GM12878 (cell line): Measurements from ENCODE around the gene ITSN2. TPM values are rescaled to one million over a fixed set of nuclear protein-coding genes. Genes with fewer than 3 reads are reported as not detected.

Source experiments
- ATAC-seq: fragments of 200-7000 bp; cut with Tn5 transposase; 3 replicates; pipeline ENCODE4 v1.9.1; 2020; ENCODE audit warnings: mild to moderate bottlenecking, moderate library complexity
- BruUV-seq: library from RNA; stranded (reverse); fragments of 400-500 nt; replicated peaks from 2 replicates; lab custom pipeline; 2021; lab: Mats Ljungman, UMichigan
- CTCF ChIA-PET: fragments of 300-600 bp; sonication (Branson Sonifier 250); formaldehyde crosslinking; extraction: SDS; loops from one replicate; lab custom pipeline; 2021; ENCODE audit warnings: inconsistent platforms; lab: Yijun Ruan, JAX
- POLR2A ChIA-PET: fragments of 350-600 bp; formaldehyde crosslinking; extraction: SDS; loops from one replicate; lab custom pipeline; 2021; ENCODE audit warnings: inconsistent platforms; lab: Charles Lee
- RAD21 ChIA-PET: fragments of 300-600 bp; sonication (Branson Sonifier 250); formaldehyde crosslinking; loops from one replicate; lab custom pipeline; 2023; ENCODE audit warnings: antibody characterized with exemption; ENCODE audit not compliant: unreplicated experiment; lab: Charles Lee
- SMC1A ChIA-PET: fragments of 300-600 bp; sonication (Branson Sonifier 250); formaldehyde crosslinking; loops from one replicate; lab custom pipeline; 2023; ENCODE audit not compliant: unreplicated experiment, uncharacterized antibody; lab: Charles Lee
- DNase-seq: peaks from one replicate; pipeline ENCODE4 v3.0.0-alpha.2; 2011; ENCODE audit warnings: low read depth, low spot score
- FAIRE-seq: peaks from 3 replicates; lab custom pipeline; 2011; peaks lifted over from hg19 to GRCh38; lab: Jason Lieb, UNC
- H2AFZ ChIP-seq: 2 replicates; pipeline ENCODE4 v1.6.0; 2011; ENCODE audit warnings: low read depth, low read length, control low read depth; ENCODE audit not compliant: control insufficient read depth
- H3K27ac ChIP-seq: 2 replicates; pipeline ENCODE4 v1.5.1; 2011; ENCODE audit warnings: control low read depth; ENCODE audit not compliant: control insufficient read depth, insufficient read depth
- H3K27me3 ChIP-seq, 2 experiments: replicated peaks in 1 of 2; 2 replicates each; pipeline versions ENCODE4 v1.6.0 to v1.6.1; 2011; ENCODE audit warnings: low read length in 1 of 2; ENCODE audit not compliant: control insufficient read depth in 2 of 2, insufficient read depth in 2 of 2
- H3K36me3 ChIP-seq, 2 experiments: 2 replicates each; pipeline ENCODE4 v1.5.1; 2011; ENCODE audit warnings: low read length in 1 of 2; ENCODE audit not compliant: control insufficient read depth in 2 of 2, insufficient read depth in 2 of 2
- H3K4me1 ChIP-seq: 2 replicates; pipeline ENCODE4 v1.6.1; 2011; ENCODE audit warnings: mild to moderate bottlenecking, low read length, moderate library complexity, mixed read lengths; ENCODE audit not compliant: control insufficient read depth, insufficient read depth
- H3K4me2 ChIP-seq: 2 replicates; pipeline ENCODE4 v1.6.0; 2011; ENCODE audit warnings: control low read depth; ENCODE audit not compliant: control insufficient read depth, insufficient read depth
- H3K4me3 ChIP-seq: fragments of 200-600 bp; sonication (generic); 2 replicates; pipeline ENCODE4 v1.5.1; 2016
- H3K79me2 ChIP-seq: 2 replicates; pipeline ENCODE4 v1.6.0; 2011; ENCODE audit warnings: low read length; ENCODE audit not compliant: control insufficient read depth, insufficient read depth
- H3K9ac ChIP-seq: 2 replicates; pipeline ENCODE4 v1.8.0; 2011; ENCODE audit warnings: low read length, control low read depth, mixed read lengths; ENCODE audit not compliant: control insufficient read depth, insufficient read depth
- H3K9me3 ChIP-seq: replicated peaks from 3 replicates; pipeline ENCODE4 v1.5.1; 2011; ENCODE audit warnings: mild to moderate bottlenecking, low read length; ENCODE audit not compliant: control insufficient read depth, insufficient read depth
- H4K20me1 ChIP-seq: 2 replicates; pipeline ENCODE4 v1.6.0; 2011; ENCODE audit not compliant: control insufficient read depth, insufficient read depth
- E2F8 ChIP-seq: fragments of 450-650 bp; IDR thresholded peaks from 2 replicates; pipeline ENCODE4 v1.6.1; 2018; ENCODE audit warnings: mild to moderate bottlenecking, low read depth, moderate library complexity; ENCODE audit not compliant: partially characterized antibody
- FOS ChIP-seq: IDR thresholded peaks from 3 replicates; pipeline ENCODE4 v1.6.1; 2011; ENCODE audit warnings: borderline replicate concordance; ENCODE audit not compliant: insufficient read length; ENCODE audit errors: extremely low read depth
- KDM1A ChIP-seq: fragments of 200-600 bp; sonication (generic); IDR thresholded peaks from 2 replicates; pipeline ENCODE4 v1.6.1; 2016; ENCODE audit warnings: borderline replicate concordance
- LARP7 ChIP-seq: fragments of 450-650 bp; IDR thresholded peaks from 2 replicates; pipeline ENCODE4 v1.6.1; 2017; ENCODE audit warnings: mild to moderate bottlenecking
- MLLT1 ChIP-seq: fragments of 450-650 bp; IDR thresholded peaks from 2 replicates; pipeline ENCODE4 v1.6.1; 2016; ENCODE audit warnings: mild to moderate bottlenecking
- POLR2A ChIP-seq: IDR thresholded peaks from 2 replicates; pipeline ENCODE4 v1.6.1; 2011; ENCODE audit warnings: low read depth, mild to moderate bottlenecking, low read length
- POU2F2 ChIP-seq: IDR thresholded peaks from 3 replicates; pipeline ENCODE4 v1.6.1; 2011; ENCODE audit warnings: low read depth, mild to moderate bottlenecking, low read length, borderline replicate concordance
- SMAD5 ChIP-seq: IDR thresholded peaks from 2 replicates; pipeline ENCODE4 v1.6.1; 2016; ENCODE audit warnings: antibody characterized with exemption, low read depth
- SREBF1 ChIP-seq: IDR thresholded peaks from 2 replicates; pipeline ENCODE4 v1.6.1; 2012; ENCODE audit warnings: mild to moderate bottlenecking, low read length
- SRF ChIP-seq, 2 experiments: IDR thresholded peaks; 2 replicates each; pipeline ENCODE4 v1.6.1; 2011; ENCODE audit warnings: low read depth in 2 of 2, low read length in 2 of 2, mild to moderate bottlenecking in 1 of 2, moderate library complexity in 1 of 2
- TAF1 ChIP-seq: IDR thresholded peaks from 2 replicates; pipeline ENCODE4 v1.6.1; 2011; ENCODE audit warnings: mild to moderate bottlenecking, low read depth, low read length, borderline replicate concordance
- ZBTB33 ChIP-seq: fragments of 450-650 bp; IDR thresholded peaks from 2 replicates; pipeline ENCODE4 v1.6.1; 2017; ENCODE audit warnings: mild to moderate bottlenecking
- ZBTB4 ChIP-seq: fragments of 450-650 bp; formaldehyde crosslinking; IDR thresholded peaks from 2 replicates; pipeline ENCODE4 v1.4.0; 2022; ENCODE audit warnings: mild to moderate bottlenecking, moderate library complexity
- WGBS: methylation state at CpG from one replicate; pipeline ENCODE4 v1.1.6; 2016; ENCODE audit warnings: low lambda C conversion rate; ENCODE audit not compliant: insufficient replicate concordance, insufficient coverage; ENCODE audit errors: missing lambda C conversion rate; 5-methylcytosine and 5-hydroxymethylcytosine counted together
- in situ Hi-C: fragments of 300-500 bp; cut with MboI; formaldehyde crosslinking; loops from 9 replicates; pipeline ENCODE4 v1.14.3; 2018; ENCODE audit warnings: mixed read lengths
- intact Hi-C: fragments of 100-400 bp; cut with micrococcal nuclease; formaldehyde crosslinking; loops from one replicate; pipeline ENCODE4 v1.14.2; 2022; ENCODE audit not compliant: unreplicated experiment
- polyA plus RNA-seq, 11 experiments: library from polyadenylated mRNA; depleted of rRNA in 4 of 11; unstranded in 6 of 11; stranded (reverse) in 5 of 11; fragments of >200 nt; fragmentation: Nextera tagmentation in 4 of 11; fragmentation: Illumina TruSeq in 1 of 11; extraction: Ambion mirVana in 4 of 11; extraction: Trizol in 1 of 11; gene quantifications; 1 replicate in 1 of 11; 2 replicates in 10 of 11; pipeline versions ENCODE4 v1.2.1 to v1.2.3, GENCODE V29; 2011 to 2016; ENCODE audit warnings: inconsistent platforms in 2 of 11, missing spikeins in 2 of 11, low read depth in 1 of 11
- total RNA-seq, 4 experiments: library from RNA; depleted of rRNA in 3 of 4; stranded (reverse); fragments of >200 nt in 3 of 4; fragmentation: Illumina TruSeq in 1 of 4; extraction: Trizol in 1 of 4; gene quantifications; 2 replicates each; pipeline versions ENCODE4 v1.2.1 to v1.2.3, GENCODE V29; 2013 to 2021

ITSN2 gene
- total and polyA plus RNA-seq, 10 of the 15 experiments (the other 5 are each of a cell fraction or from before 2014, with no cell fraction given), result 20.5 to 80.0 (median 54.7) TPM

GRCh38 chr2:24222946-24223345 lies 137.4 kb downstream of the ITSN2 start (continued):
- TF ChIP-seq MLLT1 (no peak), LARP7 (no peak)
- TF ChIP-seq, all 136 proteins: peak for 0

- Histone ChIP-seq H2AFZ (no peak overlapping the region), H3K9me3 (no peaks in the 10 kb centered on the region), H3K4me2 (no peak overlapping the region), H3K27ac (no peak overlapping the region), H3K27me3 (no peaks in the 10 kb centered on the region), H3K9ac (no peak overlapping the region), H3K79me2 (no peaks in the 10 kb centered on the region), H3K36me3 (peaks cover 0 to 8% of the 10 kb centered on the region in 2 experiments; a peak in 2 of 4 replicates), H3K4me3 (no peak overlapping the region), H3K4me1 (no peaks in the 10 kb centered on the region), H4K20me1 (no peaks in the 10 kb centered on the region)
- intact Hi-C loops, result no loop called here
- ChIA-PET SMC1A (interaction anchor here (1.4 kb wide), 1 partner anchor 14 kb away, joined by 3 read pairs; no protein-coding TSS in a partner anchor), RAD21 (no interaction called here), CTCF (no interaction called here), POLR2A (no interaction called here)
- WGBS, result 85% methylated on average over 6 of the region's 6 CpGs
- in situ Hi-C loops, result no loop called here
- ATAC-seq (no peak), DNase-seq (no peak), FAIRE-seq (no peak)
- no TSS peak for BruUV-seq
- TF ChIP-seq E2F8 (no peak), FOS (no peak), ZBTB33 (no peak), POU2F2 (no peak), SREBF1 (no peak), POLR2A (no peak), KDM1A (no peak), SMAD5 (no peak), ZBTB4 (CRISPR knock-in tag) (no peak), SRF (IDR thresholded peaks at IDR 0.05; ENCODE audit: low read depth in 2 of 2, low read length in 2 of 2) (no peak), TAF1 (no peak)
Measured at GRCh38 chr2:24221343-24222050, 138.8 kb downstream of the ITSN2 start.
